B cell (primary cell): ENCODE measurements around the gene ADPRH.

Source experiments
- EZH2 ChIP-seq: IDR thresholded peaks from 2 replicates; pipeline ENCODE4 v1.6.1; 2012; ENCODE audit warnings: borderline replicate concordance, low read depth, mild to moderate bottlenecking, moderate library complexity, low read length; ENCODE audit not compliant: insufficient read depth, poor library complexity, severe bottlenecking
- TF ChIP-seq, protein P1 (sequence below): fragments of 200-600 bp; IDR thresholded peaks from one replicate; pipeline ENCODE4 v1.8.0; 2022; ENCODE audit warnings: antibody characterized with exemption, mild to moderate bottlenecking

DNA sequence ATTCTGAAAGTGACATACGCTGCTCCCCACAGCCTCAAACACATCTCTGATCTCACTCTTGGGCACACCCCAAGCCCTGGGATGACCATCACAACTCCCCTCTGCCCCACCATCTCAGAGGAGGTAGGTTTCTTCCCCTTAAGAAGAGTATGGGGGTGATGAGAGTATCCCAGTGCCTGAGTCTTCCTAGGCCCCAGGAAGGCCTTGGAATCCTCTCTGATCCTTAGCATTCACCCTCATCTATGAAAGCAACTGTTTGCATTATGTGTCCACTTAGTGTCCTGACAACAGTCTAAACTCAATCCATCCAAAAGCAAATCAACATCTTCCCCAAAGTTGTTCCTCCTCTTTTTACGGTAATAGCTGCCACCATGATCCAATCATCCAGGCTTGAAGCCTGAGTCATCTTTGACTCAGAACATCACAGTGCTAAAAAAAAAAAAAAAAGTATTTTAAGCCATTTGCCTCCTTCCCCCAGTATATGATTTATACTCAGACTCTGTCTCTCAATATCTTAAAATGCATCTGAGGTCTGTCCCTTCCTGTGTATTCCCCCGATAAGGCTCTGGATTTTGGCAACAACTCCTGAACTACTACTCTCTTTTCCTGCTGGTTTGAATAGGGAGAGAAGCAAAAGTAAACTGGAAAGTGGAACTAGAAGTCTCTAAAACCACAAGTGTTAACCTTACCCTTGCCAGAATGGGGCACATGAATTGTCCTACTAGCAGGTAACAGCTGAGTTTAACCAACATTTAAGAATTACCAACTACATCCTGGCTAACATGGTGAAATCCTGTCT is 58.6 kb downstream of the ADPRH start:
- TF ChIP-seq, protein P1, sequence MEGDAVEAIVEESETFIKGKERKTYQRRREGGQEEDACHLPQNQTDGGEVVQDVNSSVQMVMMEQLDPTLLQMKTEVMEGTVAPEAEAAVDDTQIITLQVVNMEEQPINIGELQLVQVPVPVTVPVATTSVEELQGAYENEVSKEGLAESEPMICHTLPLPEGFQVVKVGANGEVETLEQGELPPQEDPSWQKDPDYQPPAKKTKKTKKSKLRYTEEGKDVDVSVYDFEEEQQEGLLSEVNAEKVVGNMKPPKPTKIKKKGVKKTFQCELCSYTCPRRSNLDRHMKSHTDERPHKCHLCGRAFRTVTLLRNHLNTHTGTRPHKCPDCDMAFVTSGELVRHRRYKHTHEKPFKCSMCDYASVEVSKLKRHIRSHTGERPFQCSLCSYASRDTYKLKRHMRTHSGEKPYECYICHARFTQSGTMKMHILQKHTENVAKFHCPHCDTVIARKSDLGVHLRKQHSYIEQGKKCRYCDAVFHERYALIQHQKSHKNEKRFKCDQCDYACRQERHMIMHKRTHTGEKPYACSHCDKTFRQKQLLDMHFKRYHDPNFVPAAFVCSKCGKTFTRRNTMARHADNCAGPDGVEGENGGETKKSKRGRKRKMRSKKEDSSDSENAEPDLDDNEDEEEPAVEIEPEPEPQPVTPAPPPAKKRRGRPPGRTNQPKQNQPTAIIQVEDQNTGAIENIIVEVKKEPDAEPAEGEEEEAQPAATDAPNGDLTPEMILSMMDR: no peak
- no peak for TF ChIP-seq EZH2
